ENCODE data around the gene TCF7L2.

- TF ChIP-seq CTCF (IDR thresholded peaks at IDR 0.05; ENCODE audit: low read depth, low read length, poor library complexity, severe bottlenecking) (no peak), EZH2phosphoT487 (IDR thresholded peaks at IDR 0.05; ENCODE audit: borderline replicate concordance, low read length) (no peak)
Measured at GRCh38 chr10:112973046-112973445, 23.0 kb downstream of the TCF7L2 start.

All from DOHH2 (cell line).